ENCODE data around the gene SURF6.

DNA sequence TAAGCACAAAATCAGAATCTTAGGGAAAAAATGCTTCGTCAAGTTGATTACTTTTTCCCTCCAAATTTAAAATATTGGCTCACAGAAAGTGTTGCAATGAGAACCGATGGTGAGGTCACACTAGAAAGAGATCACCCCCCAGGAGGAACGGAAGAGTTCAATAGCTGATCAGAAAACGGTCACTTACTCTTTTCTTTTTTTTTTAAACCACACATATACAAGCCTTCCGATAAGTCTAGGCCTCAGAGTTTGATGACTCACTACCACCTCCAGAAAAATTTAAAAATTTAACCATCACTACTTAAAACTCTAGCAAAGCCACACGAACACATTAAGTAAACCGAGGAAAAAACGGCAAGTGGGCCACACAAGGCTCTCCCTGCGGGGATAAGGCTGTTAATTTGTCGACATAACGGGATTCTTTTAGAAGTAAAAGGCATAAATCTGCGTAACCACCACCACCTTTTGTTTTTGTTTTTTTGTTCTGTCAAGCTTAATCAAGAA is 38.7 kb upstream of the SURF6 start:
- TF ChIP-seq, protein P1, sequence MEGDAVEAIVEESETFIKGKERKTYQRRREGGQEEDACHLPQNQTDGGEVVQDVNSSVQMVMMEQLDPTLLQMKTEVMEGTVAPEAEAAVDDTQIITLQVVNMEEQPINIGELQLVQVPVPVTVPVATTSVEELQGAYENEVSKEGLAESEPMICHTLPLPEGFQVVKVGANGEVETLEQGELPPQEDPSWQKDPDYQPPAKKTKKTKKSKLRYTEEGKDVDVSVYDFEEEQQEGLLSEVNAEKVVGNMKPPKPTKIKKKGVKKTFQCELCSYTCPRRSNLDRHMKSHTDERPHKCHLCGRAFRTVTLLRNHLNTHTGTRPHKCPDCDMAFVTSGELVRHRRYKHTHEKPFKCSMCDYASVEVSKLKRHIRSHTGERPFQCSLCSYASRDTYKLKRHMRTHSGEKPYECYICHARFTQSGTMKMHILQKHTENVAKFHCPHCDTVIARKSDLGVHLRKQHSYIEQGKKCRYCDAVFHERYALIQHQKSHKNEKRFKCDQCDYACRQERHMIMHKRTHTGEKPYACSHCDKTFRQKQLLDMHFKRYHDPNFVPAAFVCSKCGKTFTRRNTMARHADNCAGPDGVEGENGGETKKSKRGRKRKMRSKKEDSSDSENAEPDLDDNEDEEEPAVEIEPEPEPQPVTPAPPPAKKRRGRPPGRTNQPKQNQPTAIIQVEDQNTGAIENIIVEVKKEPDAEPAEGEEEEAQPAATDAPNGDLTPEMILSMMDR (IDR thresholded peaks at IDR 0.05), result no peak
- TF ChIP-seq POLR2A (IDR thresholded peaks at IDR 0.05), result no peak
